GM21619 (cell line): ENCODE data around the gene VTI1A.
"Not testable (repeated sequence)": the region's sequence is repeated elsewhere in the genome, so short reads cannot be mapped to it uniquely, and the experiment has no call there.

ENCODE experiments used
- ATAC-seq: cut with Tn5 transposase; IDR thresholded peaks from one replicate; pipeline ENCODE4 v1.9.1; 2021; ENCODE audit not compliant: unreplicated experiment

Gene VTI1A

GRCh38 chr10:112446855-112447619, at the start of gene VTI1A, which contains the start of gene ZDHHC6:
Gene VTI1A, plus strand, starts transcription at chr10:112447215. Its CDS starts 159 bp downstream, at chr10:112447374.
Gene ZDHHC6, minus strand, starts transcription at chr10:112446914. Its CDS starts 1,478 bp downstream, at chr10:112445436.
- peak; percentile 96 for ATAC-seq

DNA sequence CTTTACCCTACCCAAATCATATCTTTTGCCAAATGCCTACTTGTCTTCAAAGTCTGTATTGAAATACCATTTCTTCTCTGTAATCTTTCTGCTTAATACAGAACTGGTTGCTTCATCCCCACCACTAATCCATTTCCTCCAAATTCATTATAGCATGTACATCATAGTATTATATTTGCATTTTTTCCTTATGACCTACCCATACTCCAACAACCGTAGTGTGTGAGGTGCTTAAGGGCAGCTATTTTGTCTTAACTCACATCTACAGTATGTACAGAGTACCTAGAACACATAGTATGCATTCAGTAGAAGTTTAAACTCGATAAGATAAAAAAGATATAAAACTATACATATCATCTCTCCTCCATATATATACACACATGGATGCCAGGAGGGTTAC, 49.4 kb upstream of the VTI1A start:
- ATAC-seq: no peak

DNA sequence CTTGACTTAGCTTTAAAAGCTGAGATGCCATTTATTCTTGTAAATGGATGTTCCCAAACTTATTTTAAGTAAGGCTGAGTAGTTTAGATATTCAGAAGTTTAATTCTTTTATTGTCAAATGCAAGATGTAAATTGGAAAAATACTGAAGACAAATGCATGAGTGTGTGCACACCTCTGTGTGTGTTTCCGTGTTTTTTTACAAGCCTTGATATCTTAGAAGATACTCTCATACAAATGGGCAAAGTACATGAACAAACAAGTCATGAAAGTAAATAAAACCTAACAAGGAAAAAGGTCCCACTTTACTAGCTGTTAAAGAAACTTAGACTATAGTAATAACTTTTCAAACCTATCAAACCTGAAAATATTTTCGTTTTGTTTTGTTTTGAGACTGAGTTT, 44.1 kb upstream of the VTI1A start:
- no peak for ATAC-seq

DNA sequence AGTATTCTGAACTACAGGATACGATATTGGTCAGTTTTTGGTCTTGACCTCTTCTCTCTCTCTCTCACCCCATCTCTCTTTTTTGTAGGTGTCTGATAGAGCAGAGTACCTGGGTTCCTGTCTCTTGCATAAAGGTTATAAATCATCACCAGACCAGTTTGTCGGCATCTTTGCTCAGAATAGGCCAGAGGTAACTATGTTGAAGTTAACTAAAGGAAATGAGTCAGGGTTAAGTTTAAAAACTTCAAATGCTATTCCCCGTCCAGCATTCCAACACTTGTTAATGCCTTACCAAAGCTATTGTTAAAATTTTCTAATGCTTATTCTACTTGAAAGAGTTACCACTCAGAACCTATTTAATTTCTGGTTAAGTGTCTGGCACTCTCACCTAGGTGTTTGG, 42.4 kb upstream of the VTI1A start:
- ATAC-seq: no peak

- ATAC-seq: not testable (repeated sequence)
These were observed 40.2 kb upstream of the VTI1A start for GRCh38 chr10:112406806-112407205.

- no peak for ATAC-seq
These were observed 39.3 kb upstream of the VTI1A start for GRCh38 chr10:112407696-112408095.

DNA sequence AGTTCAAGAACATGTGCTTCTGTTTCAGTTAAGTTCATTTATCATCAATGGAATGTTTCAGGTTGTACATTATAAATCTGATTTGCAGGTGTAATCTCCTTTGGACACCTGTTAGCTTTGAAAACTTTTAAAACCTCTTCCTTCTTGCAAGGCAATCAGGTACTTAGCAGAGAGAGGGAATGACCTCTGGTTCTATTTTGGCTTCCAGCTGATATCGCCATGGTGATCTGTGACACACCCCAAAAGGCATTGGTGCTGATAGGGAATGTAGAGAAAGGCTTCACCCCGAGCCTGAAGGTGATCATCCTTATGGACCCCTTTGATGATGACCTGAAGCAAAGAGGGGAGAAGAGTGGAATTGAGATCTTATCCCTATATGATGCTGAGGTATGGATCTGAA, 37.7 kb upstream of the VTI1A start:
- no peak for ATAC-seq

DNA sequence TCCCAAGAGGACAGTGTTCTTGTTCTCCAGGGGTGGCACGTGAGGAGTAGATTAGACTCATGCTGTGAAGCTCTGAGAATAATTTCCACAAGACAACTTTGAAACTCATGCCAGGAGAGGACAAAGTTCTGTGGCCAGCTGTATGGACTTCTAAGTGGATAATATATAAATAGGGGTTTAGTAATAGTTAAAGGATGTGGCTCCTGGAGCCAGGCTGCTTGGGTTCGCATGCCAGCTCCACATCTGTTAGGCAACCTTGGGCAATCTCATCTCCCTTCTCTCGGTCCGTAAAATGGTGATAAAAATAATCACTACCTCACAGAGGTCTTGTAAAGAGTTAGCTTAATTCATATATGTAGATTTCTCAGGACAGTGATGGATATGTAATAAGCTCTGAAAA, 37.3 kb upstream of the VTI1A start:
- ATAC-seq: no peak

- ATAC-seq: no peak
These were observed 34.3 kb upstream of the VTI1A start for GRCh38 chr10:112412696-112413095.

DNA sequence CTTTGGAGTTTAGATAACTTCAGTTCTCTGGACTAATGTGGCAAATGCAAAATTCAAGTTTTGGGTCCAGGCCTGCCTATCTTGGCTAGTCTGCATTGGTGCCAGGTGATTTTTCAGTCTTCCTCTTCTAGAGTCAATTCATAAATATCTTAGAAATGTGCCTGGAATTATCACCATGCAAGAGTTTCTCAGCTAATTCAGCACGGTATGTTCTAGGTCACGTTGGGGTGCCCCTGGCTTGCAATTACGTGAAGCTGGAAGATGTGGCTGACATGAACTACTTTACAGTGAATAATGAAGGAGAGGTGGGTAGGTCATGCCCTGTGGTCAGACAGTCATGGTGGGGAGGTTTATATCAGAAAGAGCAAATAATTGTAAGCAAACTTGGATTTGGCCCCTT, 25.3 kb upstream of the VTI1A start:
- no peak for ATAC-seq

DNA sequence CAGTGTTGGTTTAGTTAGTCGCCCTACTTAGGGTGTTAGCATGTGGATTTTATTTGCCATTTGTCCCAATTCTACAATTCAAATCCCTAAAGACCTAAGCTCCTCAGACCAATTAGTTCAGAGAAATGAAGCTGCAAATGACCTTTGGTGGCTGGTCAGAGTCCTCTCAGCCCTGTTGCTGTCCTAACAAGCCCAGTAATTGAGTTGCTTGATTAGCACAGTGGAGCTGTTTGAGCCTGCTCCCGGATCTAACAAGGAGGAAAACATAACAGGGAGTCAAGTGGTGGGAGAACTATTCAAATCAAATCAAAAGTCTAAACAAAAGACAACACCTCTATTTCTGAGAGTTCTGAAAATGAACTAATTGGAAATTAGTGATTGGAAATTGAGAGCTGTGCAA, 22.4 kb upstream of the VTI1A start:
- ATAC-seq: no peak

GRCh38 chr10:112426111-112426510, 20.9 kb upstream of the VTI1A start:
- no peak for ATAC-seq

- ATAC-seq: no peak
These were observed 17.9 kb upstream of the VTI1A start for GRCh38 chr10:112429147-112429546.

DNA sequence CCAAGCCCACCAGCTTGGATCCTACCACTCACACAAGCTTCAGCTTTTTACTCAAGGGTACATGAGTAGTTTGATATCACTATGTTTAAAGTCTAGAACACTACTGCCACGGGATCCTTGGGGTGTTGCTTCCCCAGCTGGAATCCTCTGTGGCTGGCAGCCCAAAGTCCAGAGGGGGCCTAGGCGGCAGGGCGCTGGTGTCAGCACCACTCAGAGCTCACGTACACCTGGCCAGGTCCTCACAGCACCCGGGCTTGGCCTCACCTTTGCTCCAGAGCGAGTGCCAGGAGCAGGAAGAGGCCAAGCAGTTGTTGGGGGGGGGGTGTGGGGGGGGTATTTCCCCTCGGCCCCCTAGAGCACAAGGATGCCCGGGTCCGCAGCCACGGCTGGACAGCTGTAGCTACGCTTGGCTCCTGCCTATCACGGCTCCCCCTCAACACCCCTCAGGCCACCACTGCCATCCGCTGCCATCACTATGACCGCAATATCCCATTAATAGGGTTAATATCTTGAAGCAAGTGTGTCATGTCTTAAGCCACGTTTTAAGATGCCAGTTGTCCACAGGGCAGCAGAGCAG, 17.3 kb upstream of the VTI1A start:
- ATAC-seq: no peak

GRCh38 chr10:112433136-112433535, 13.9 kb upstream of the VTI1A start:
- no peak for ATAC-seq

- no peak for ATAC-seq
These were observed 11.9 kb upstream of the VTI1A start for GRCh38 chr10:112434988-112435619.

- no peak for ATAC-seq
These were observed 8.7 kb upstream of the VTI1A start for GRCh38 chr10:112438356-112438755.

- ATAC-seq: no peak
These were observed 5.5 kb upstream of the VTI1A start for GRCh38 chr10:112441520-112441919.

DNA sequence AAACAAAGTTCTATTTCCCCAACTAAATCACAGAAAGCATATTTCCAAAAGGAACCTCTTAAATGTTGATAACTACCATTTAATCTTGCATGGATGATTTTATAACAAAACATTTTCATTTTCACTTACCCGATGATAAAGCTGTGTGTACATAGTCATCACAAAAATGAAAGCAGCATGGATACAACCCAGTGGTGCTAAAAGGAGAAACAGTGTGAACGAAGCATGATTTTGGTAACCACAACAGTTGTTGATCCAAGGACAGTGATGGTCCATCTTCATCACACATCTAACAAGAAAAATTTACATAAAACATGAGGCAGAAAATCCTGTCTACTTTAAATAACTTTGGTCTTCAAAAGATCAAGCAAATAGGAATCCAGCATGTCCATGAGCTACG, 5.0 kb upstream of the VTI1A start:
- no peak for ATAC-seq

DNA sequence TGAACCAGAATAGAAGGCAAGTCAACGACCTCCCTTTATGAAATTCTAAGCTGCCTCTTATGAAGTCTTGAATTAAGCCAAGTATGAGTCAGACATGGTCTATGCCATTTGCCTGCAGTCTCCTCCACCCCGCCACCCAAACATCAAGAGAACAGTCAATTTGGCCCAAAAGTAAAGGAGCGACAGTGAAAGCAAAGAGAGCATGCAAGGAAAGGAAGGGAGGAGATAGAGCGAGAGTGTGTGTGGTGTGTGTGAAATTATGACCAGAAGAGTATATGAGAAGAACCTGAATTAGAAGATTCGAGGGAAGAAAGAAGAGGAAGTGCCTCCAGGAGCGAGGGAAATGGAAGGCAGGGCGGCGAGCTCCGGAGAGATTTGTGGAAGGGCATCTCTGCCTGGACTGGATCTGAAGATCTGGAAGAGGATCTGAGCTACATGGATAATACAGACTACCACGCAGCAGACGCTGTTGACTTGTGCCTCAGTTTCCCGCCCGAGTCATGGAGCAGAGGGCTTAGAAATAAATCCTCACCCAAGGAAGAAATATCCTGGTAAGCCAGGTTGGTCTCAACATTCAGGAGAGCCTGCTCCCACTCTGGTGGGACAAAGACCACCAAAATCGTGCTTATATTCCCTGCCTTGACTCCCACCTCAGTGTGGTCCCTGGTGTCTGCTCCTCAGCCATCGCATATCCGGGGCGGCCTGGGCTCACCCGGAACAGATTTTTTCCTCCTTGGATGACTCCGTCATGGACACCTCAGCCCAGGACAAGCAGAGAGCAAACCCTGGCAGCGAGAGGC, 760 bp upstream of the VTI1A start:
- ATAC-seq: no peak

GRCh38 chr10:112447620-112447928, 559 bp downstream of the VTI1A start:
- ATAC-seq: no peak

- ATAC-seq: no peak
These were observed 1.9 kb downstream of the VTI1A start for GRCh38 chr10:112448888-112449287.
